GM18907 (cell line): ENCODE data around the gene SCIMP.
"Not testable (repeated sequence)": the region's sequence is repeated elsewhere in the genome, so short reads cannot be mapped to it uniquely, and the experiment has no call there.

ENCODE experiments used
- ATAC-seq: cut with Tn5 transposase; IDR thresholded peaks from one replicate; pipeline ENCODE4 v1.9.1; 2021; ENCODE audit warnings: mild to moderate bottlenecking, moderate library complexity; ENCODE audit not compliant: unreplicated experiment

SCIMP gene

GRCh38 chr17:5238333-5238732, 3.7 kb upstream of the SCIMP start:
- ATAC-seq: no peak

- no peak for ATAC-seq
Measured at GRCh38 chr17:5237541-5238016, 2.9 kb upstream of the SCIMP start.

GRCh38 chr17:5236938-5237540, 2.4 kb upstream of the SCIMP start:
- ATAC-seq: no peak

GRCh38 chr17:5233492-5233891, 1.2 kb downstream of the SCIMP start:
- ATAC-seq: not testable (repeated sequence)

- no peak for ATAC-seq
Measured at GRCh38 chr17:5226940-5227878, 7.5 kb downstream of the SCIMP start.

DNA sequence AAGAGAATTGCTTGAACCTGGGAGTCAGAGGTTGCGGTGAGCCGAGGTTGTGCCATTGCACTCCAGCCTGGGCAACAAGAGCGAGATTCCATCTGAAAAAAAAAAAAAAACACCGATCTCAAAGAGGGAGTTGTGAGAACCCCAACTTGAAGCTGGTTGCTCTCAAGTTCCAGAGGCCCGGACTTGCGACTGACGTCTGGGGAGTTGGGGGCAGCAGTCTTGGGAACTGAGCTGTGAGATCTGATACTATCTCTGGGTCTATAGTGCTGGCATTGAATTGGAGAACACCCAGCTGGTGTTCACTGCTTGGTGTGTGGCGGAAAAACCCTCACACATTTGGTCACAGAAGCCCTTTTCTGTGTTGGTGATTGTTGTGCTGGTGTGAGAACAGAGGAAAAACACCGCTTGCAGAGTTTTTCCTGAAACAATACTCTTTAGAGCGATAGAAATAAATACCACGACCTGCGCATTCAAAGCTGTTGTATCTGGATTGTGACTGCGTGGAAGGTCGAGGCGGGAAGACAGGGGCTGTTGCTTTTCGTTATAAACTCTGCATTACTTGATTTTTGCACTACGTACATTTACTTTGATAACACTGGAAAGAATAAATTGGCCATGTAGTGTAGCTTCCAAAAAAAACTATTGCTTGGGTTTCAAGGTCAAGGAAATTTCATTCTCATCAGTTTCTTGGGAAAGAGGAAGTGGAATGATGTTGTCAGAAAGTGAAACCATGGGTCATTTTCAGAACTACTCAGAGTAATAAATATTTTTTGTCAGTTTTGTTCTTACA, 8.8 kb downstream of the SCIMP start:
- peak; percentile 58 for ATAC-seq

- not testable (repeated sequence) for ATAC-seq
Measured at GRCh38 chr17:5221912-5222311, 12.7 kb downstream of the SCIMP start.

- no peak for ATAC-seq
Measured at GRCh38 chr17:5220074-5220473, 14.6 kb downstream of the SCIMP start.

DNA sequence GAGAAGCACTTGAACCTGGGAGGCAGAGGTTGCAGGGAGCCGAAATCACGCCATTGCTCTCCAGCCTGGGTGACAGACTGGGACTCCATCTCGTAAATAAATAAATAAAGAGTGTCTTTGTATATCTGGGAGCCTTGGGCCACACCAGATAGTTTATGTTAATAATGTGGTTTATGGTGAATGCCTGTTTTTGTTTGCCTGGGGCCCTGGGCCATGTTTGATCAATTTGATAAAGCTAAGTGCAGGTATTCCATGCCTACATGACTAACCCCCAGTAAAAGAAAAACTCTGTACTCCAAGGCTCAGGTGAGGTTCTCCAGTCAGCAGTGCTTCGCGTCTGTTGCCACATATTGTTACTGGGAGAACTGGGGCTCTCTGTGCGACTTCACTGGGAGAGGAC, 15.1 kb downstream of the SCIMP start:
- no peak for ATAC-seq

DNA sequence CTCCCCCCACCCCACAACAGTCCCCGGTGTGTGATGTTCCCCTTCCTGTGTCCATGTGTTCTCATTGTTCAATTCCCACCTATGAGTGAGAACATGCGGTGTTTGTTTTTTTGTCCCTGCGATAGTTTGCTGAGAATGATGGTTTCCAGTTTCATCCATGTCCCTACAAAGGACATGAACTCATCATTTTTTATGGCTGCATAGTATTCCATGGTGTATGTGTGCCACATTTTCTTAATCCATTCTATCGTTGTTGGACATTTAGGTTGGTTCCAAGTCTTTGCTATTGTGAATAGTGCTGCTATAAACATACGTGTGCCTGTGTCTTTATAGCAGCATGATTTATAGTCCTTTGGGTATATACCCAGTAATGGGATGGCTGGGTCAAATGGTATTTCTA, 17.1 kb downstream of the SCIMP start:
- ATAC-seq: not testable (repeated sequence)

DNA sequence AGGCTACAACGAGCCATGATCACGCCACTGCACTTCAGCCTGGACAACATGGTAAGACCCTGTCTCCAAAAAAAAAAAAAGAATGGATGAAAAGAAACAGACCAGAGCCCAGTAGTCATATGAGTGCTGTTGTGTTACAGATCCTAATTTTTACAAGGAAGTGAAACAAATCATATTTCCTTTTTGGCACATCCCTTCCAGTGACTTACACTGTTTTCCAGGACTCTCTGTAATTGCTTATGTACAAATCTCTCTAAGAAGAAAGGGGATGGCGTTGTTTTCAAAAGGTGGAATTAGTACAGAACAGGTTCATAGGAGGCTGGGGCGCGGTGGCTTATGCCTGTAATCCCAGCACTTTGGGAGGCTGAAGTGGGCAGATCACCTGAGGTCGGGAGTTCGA, 23.2 kb downstream of the SCIMP start:
- ATAC-seq: no peak

DNA sequence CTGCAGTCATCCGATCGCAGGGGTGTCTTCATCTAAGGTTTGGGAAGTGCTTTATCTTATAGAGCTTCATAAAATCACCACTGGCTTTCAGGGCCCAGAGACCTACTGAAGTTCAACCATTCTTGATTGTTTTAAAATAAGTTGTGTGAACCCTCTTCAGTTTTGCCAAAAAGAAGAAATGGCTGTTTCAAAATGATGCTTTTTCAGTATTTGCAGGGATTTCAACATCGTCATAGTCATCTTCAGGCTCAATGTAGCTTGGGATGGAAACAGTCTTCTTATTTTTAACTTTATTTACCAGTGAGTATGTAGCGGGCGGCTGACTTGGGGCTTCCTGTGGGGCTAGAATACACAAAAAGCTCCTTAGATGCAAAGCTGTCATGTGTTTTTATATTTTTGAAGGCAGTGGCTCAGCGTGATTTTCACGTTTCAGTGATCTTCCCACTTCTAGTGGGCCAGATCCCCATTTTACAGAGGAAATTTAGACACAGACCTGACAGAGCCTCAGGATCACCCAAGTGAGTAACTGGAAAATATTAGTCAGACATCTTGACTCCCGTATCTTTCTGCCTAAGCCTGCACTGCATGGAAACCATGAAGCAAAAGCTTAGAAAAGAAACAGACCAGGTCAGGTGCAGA, 23.9 kb downstream of the SCIMP start:
- no peak for ATAC-seq

DNA sequence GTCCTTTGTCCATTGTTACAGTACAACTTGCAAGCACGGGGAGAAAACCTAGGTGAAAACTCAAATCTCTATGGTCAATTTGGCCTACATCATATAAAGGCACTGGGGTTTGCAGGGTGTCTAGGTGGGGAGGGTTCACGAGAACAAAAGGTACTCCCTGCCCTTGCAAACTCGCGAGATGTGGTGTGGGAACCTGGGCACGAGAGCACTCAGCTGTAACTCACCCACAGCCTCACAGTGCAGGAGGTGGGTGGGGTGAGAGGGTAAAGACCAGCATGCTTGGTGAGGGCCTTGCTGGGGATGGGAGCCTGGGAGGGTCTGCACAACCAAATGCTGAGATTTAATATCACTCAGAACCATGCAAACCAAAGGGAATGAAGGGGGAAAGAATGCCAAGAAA, 24.6 kb downstream of the SCIMP start:
- no peak for ATAC-seq

- no peak for ATAC-seq
Measured at GRCh38 chr17:5209396-5209795, 25.3 kb downstream of the SCIMP start.

DNA sequence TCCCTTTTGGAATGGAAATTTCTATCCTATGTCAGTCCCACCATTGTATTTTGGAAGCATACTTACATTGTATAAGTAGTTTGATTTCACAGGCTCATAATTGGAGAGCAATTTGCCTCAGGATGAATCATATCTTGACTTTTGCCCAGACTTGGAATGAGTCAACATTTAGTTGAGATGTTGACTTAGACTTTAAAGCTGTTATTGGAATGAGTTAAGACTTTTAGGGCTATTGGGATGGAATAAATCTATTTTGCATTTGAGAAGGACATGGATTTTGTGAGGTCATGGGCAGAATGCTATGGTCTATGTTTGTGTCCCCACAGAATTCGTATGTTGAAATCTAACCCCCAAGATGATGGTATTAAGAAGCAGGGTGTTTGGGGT, 30.8 kb downstream of the SCIMP start:
- no peak for ATAC-seq

- ATAC-seq: no peak
Measured at GRCh38 chr17:5203178-5203907, 31.3 kb downstream of the SCIMP start.

DNA sequence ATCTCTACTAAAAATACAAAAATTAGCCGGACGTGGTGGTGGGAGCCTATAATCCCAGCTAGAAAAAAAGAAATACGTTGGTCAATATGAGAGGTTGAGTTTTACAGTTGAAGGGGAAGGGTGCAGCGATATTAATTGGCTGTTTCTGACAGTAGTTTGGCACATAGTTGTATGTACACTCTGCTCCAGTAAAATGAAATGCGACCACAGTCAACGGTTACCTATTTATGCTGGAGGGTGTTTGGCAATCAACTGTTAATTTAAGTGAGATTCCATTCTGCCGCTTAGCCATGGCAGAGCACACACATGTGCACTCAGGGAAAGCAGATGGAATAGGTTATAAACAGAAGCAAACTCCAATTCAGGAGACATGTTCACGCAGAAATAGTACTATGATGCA, 33.6 kb downstream of the SCIMP start:
- no peak for ATAC-seq

- ATAC-seq: no peak
Measured at GRCh38 chr17:5200360-5200759, 34.3 kb downstream of the SCIMP start.

DNA sequence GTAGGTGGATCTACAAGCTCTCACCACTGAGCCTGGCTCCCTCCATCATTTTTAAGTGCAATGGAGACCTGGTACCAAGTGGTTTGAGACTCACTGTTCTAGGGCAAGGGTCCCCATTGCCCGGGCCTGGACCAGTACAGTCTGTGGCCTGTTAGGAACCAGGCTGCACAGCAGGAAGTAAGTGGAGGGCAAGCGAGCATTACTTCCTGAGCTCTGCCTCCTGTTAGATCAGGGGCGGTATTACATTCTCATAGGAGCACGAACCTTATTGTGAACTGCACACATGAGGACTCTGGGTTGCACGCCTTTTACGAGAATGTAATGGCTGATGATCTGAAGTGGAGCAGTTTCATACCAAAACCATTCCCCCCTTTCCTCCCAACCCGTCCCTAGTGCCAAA, 36.2 kb downstream of the SCIMP start:
- no peak for ATAC-seq

- no peak for ATAC-seq
Measured at GRCh38 chr17:5194346-5194745, 40.3 kb downstream of the SCIMP start.
